GM19239 (cell line): ENCODE measurements around the gene RBM4B.
"Not testable (repeated sequence)": the region's sequence is repeated elsewhere in the genome, so short reads cannot be mapped to it uniquely, and the experiment has no call there.

Source experiments
- DNase-seq: peaks from one replicate; pipeline ENCODE4 v3.0.0; 2011; ENCODE audit warnings: low spot score; ENCODE audit not compliant: insufficient read length
- FAIRE-seq: peaks from 2 replicates; lab custom pipeline; 2011; peaks lifted over from hg19 to GRCh38; lab: Jason Lieb, UNC

Gene RBM4B

DNA sequence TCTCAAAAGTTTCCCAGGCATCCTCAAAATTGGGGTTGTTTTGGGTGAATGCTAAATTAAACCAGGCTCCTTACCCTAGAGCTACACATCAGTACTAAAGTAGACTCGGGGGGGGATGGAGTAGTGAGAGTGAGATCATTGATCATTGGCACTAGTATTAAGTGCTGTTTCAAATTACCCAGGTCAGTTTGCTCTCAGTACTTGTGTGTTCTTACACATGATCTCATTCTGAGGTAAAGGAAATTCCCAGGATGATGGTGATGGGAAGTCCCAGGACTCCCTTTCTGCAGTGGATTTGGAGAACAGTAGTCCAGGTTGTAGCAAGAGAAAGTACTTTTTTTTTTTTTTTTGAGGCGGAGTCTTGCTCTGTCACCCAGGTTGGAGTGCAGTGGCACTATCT is 26.7 kb downstream of the RBM4B start:
- DNase-seq = no peak
- FAIRE-seq = no peak

DNA sequence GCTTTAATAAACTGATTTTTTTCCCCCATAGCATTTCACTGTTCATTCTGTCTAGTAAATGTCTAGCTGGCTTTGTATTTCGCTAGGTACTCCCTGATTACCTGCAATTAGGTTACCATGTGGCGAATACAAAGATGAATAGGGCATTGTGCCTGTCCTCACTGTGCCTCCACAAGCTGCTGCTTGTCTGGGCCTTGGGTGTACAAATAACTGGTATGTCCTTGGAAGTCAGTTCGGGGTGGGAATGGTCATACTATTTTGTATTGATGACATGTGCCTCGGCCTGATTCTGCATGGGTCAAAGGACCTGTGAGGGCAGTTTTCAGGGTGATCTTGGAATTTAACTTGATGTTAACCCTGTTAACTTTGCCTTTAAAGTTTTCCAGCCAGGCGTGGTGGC is 27.8 kb downstream of the RBM4B start:
- no peak for DNase-seq
- FAIRE-seq = no peak

DNA sequence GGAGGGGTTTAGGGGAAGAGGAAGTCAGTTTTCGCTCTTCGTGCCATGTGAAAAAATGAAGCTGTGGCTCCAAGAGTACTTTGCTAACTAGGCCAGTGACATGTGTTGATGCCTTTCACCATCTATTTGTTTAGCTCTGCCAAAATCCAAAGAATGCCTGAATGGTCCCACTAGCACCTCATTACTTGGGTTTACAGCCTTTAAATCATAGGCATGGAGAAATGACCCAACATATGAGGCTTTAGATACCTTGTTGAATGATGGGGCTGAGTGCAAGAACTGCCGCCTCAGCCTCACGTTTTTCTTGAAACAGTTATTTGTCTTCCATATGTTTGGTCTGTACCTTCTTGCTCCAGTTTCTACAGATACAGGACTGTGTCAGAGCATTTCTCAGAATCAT is 30.9 kb downstream of the RBM4B start:
- DNase-seq = no peak
- FAIRE-seq = no peak

DNA sequence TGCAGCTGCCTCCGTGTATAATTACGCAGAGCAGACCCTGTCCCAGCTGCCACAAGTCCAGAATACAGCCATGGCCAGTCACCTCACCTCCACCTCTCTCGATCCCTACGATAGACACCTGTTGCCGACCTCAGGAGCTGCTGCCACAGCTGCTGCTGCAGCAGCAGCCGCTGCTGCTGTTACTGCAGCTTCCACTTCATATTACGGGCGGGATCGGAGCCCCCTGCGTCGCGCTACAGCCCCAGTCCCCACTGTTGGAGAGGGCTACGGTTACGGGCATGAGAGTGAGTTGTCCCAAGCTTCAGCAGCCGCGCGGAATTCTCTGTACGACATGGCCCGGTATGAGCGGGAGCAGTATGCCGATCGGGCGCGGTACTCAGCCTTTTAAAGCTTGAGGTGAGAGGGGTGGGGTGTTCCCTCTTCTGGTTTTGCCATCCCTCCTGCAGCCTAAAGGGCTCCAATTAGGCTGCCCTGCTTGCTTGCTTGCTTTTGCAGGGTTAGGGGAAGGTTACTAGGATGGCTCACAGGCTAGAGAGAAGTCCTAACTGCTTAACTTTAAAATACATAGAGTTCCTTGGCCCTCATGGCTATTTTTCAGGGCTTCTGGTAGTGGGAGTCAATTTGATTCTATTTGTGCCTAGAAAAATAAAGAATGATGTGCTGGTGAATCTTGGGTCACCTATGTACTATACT is 33.8 kb downstream of the RBM4B start:
- DNase-seq = no peak
- no peak for FAIRE-seq

DNA sequence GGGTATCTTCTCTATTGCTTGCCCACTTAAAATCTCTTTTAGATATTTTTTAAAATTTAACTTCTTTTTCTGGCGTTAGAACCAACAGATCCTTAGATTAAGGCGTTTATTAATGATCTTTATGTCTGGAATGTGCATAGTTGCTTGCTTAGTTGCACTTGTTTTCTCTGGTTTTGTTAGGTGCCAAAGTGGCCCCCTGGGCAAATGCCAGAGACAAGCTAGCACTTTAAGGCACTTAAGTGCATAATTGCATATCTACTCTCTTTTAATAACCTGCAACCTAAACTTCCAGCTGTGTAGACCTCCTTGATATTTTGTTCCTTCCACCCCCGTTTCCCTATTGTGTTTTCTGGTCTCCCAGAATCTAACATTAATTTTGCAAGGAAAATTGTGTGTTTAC is 35.9 kb downstream of the RBM4B start:
- no peak for FAIRE-seq

DNA sequence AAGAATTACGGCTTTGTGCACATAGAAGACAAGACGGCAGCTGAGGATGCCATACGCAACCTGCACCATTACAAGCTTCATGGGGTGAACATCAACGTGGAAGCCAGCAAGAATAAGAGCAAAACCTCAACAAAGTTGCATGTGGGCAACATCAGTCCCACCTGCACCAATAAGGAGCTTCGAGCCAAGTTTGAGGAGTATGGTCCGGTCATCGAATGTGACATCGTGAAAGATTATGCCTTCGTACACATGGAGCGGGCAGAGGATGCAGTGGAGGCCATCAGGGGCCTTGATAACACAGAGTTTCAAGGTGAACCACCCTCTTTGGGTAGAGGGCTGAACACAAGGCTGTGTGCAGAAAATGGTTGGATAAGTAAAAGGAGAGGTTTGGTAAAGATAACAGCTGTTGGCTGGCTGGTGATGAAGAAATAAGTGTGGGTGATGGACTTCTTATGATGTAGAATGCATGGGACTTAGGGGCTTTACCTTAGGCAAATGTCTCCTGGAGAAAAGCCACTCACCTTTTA is 37.8 kb downstream of the RBM4B start:
- FAIRE-seq = not testable (repeated sequence)

More for the DNA sequence above, 35.9 kb downstream of the RBM4B start:
- no peak for DNase-seq

DNA sequence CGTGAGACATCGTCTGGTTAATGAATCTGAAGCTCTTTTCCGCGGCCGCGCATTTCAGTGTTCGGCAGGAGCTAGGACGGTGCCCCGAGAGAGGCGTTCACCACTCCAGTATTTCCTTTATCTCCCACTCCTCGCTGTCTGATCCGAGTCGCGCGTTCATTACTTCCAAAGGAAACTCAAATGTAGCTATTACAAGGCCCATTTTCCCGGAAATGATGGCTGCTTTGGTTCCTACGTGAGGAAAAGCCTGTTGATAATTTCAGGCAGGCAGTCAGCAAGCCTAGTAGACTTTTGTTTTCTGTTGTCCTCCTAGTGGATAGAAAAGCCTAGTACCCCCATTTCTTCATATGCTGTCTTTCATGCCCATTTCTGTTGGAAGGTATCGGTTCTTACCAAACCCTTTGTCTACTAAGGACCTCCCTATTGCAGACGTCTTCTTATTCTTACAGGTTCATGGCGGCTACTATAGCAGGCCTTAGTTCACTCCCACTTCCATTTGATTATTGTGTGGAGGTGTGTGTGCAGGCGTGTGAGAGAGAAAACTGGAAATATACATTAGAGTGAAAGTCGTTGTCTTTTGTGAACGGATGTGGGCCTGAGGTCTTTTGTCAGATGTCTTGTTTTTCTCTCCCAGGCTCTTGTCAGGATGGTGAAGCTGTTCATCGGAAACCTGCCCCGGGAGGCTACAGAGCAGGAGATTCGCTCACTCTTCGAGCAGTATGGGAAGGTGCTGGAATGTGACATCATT is 38.4 kb downstream of the RBM4B start:
- FAIRE-seq = no peak

More for the DNA sequence above, 37.8 kb downstream of the RBM4B start:
- not testable (repeated sequence) for DNase-seq

DNA sequence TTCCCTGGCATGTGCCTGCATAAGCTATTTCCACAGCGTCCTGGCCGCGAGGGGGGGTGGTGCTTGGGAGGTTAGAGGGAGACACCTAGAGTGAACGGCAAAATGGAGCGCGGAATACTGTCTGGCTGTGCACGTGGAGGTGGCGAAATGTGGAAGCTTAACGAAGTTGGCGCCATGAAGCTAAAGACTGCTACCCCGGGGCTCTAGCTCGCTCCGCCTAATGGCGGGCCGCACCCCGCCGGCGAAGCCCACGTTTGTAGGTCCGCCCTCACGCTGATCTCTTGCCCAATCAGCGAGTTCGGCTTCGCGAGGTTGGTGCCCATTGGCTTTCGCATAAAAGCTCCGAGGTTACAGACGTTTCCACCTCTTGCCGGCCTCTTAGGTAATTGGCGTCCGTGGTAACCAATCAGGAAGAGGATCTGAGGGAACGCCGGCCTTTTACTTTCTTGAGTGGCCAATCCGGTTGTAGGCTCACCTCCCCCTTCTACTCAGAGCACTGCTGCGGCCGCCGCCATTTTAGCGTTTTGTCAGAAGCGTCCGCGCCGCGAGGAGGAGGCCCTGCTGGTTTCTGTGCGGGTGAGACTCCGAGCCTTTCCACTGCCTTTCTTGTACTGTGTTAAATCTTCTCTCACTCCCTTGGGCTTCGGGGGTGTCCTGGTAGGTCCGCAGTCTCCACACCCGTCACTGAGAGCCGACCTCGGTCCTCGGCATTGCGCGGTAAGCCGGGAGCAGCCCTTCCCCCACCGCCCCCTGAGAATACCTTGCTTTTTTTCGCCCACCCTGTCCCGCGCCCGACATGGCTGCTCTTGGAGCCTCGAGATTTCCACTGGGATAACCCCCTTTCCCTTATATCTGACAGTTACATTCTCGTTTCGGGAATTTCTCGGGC is 39.3 kb downstream of the RBM4B start, which contains the start of gene RBM4:
Gene RBM4 (plus strand): TSS at position 527 of the 889 bp plus-strand sequence. CDS start 1,009 bp downstream, outside the sequence.
- FAIRE-seq (peak; percentile 93), DNase-seq (peak; percentile 91)

More for the DNA sequence above, 38.4 kb downstream of the RBM4B start:
- no peak for DNase-seq

DNA sequence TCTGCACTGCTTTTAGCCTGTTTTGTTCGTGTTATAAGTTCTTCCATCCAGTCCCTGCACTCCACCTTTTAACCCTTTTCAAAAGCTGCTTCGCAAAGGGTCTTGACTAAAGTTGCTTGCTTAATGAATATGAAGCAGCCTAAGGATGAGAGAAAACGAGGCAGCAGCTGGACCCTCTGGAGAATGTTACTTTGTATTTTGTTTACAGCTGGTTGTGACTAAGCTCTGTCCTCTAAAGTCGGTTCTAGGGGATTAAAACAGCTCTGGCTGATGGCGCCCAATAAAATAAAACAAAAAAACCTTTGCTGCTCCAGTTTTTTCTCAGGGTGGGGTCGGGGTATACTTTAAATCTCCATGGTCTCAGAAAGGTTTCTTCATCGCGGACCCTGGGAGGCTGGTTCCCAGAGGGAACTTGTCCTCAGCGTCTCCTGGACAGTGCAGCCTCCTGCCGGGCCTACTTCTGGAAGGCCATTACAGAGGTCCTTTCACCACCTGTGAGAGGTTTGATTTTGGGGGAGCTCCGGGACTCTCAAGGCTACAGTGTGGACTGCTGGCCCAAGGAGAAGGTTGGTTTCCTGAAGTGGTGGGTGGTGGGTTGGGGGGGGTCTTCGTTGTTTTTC is 40.0 kb downstream of the RBM4B start:
- FAIRE-seq = no peak
- no peak for DNase-seq

DNA sequence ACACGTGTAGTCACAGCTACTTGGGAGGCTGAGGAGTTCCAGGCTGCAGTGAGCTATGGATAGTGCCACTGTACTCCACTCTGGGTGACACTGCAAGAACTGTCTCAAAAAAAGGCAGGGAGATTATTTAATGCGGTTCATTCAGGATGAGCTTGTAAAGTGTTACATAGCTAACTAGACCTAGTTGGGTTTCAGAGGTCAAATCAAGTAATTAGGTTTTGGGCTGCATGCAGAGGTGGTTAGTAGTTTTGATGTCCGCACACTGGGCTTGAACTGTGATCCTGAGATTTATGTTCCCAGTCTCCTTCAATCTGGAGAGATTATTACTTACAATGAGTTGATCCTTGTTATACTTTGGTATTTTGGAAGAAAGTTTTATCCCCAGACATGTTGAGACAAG is 41.3 kb downstream of the RBM4B start:
- FAIRE-seq = no peak

DNA sequence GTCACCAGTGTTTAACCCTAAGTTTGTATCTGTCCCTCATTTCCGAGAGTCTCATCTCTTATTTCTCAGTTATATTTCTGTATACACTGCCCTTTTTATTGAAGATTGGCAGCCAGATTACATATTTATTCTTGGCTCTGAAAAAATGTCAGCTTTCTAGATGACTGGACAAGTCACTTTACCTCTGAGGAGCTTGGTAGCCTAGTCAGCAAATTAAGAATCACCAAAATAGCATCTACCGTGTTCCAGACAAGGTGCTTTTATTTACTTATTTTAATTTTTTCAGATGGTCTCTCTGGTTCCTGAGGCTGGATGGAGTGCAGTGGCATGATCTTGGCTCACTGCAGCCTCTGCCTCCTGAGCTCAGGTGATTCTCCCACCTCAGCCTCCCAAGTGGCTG is 44.7 kb downstream of the RBM4B start:
- DNase-seq (no peak), FAIRE-seq (no peak)

More for the DNA sequence above, 41.3 kb downstream of the RBM4B start:
- no peak for DNase-seq

DNA sequence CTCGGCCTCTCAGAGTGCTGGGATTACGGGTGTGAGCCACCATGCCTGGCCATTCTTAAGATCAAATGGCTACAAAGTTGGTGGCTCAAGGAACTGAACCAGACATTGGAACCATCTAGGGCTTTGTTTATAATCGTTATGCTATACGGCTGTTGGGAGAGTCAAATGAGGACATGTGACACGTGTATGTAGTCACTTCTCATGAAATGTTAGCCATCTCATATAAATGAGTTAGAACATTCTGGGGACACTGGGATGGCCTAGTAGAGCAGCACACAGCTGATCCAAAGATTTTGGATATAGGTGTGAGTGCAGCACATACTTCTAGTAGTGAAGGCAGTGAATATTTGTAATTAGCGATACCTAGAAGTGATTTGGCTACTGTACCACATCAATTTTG is 45.8 kb downstream of the RBM4B start:
- DNase-seq = no peak
- FAIRE-seq = no peak

DNA sequence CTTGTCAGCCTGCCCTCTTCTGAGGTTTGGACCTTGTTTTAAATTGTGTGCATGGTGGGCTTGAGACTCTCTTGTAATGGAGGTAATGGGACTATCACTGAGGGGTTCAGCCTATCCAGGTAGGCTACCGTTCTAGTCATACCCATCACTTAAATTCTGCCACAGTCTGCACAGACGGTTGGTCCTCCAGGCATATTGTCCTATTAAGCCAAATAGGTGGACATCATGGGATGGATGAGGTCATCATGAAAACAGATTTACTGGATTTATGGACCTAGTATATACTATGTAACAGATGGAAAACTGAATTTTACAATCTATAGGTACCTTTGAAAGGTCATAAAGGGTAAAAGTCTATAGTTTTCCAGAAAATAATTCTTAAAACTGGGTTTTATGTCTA is 48.3 kb downstream of the RBM4B start:
- FAIRE-seq (no peak), DNase-seq (no peak)

DNA sequence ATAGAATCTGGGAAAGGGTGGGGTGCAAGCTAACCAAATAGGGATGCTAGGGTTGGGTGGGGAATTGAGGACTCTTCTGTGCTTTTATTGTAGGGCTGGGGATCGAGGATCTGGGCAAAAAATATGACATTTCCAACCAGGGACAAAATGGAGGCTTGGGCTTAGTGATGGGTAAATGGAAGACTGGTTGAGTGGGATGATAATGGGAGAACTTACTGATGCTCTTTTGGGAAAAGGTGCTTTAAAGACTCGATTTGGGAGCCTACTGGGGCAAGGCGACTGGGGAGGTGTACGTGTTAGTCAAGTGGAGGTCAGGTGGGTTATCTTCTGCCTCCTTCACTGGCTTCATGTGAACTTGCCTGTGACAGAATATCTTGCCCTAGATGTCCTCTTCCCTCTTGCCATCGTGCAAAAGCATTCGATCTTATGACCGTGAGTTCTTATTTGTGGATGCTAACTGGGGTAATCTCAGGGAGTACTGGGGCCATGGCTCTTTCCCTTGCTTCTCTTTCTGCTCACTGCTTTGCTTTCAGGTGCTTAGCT is 49.6 kb downstream of the RBM4B start:
- DNase-seq = no peak
- no peak for FAIRE-seq

DNA sequence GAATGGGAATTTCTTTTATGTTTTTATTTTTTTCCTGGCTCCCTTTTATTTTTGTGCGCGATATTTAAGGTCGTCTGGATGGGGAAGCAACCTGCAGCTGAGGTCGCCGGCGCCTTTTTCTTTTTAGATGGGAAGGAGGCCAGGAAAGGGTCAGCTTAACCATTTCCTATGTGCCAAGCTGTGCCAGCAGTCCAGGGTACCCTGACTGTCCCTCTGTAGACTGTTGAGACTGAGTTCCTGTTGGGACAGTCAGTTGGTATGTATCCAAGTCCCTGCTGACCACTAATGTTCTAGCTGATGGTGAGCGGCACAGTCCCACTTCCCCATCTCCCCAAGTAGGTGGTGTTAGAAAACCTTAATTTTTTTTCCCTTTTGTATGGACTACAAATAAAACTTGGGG is 50.8 kb downstream of the RBM4B start:
- DNase-seq (no peak), FAIRE-seq (no peak)

DNA sequence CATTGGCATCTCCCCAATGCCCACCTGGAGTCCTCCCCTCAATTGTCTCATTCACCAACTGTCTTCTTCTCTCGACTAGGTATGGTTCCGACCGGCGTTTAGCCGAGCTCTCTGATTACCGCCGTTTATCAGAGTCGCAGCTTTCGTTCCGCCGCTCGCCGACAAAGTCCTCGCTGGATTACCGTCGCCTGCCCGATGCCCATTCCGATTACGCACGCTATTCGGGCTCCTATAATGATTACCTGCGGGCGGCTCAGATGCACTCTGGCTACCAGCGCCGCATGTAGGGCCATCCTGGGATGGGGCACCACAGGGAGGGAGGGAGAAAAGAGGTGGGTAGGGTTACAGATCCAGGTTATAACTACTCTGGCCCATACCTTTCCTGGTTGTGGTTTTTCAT is 51.3 kb downstream of the RBM4B start:
- DNase-seq (no peak), FAIRE-seq (no peak)

DNA sequence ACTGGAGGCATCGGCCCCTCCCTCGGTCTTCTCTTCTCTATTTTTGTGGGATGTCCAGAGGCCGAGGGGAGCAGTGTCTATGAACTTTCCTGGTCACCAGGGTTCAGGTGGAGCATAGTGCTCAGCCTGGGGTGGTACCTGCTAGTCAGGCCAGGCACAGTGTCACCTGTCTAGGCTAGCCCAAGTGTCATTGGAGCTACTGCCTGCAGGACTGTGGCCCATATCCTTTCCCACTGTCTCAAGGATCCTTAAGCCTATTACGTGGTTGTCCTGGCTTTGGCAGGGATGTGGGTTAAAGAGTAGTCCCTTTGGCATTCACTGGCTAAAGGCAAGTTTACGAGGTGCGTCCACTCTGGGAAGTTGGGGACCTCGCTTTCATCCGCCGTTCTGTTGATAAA is 51.9 kb downstream of the RBM4B start:
- FAIRE-seq (no peak), DNase-seq (no peak)

DNA sequence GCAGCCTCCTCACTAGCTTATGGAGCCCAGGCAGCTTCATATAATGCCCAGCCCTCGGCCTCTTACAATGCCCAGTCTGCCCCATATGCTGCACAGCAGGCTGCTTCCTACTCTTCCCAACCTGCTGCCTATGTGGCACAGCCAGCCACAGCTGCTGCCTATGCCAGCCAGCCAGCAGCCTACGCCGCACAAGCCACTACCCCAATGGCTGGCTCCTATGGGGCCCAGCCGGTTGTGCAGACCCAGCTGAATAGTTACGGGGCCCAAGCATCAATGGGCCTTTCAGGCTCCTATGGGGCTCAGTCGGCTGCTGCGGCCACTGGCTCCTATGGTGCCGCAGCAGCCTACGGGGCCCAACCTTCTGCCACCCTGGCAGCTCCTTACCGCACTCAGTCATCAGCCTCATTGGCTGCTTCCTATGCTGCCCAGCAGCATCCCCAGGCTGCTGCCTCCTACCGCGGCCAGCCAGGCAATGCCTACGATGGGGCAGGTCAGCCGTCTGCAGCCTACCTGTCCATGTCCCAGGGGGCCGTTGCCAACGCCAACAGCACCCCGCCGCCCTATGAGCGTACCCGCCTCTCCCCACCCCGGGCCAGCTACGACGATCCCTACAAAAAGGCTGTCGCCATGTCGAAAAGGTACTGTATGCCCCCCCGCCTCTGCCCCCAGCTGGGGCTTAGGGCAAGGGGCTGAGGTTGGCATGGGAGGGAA is 52.5 kb downstream of the RBM4B start:
- FAIRE-seq (no peak), DNase-seq (no peak)

DNA sequence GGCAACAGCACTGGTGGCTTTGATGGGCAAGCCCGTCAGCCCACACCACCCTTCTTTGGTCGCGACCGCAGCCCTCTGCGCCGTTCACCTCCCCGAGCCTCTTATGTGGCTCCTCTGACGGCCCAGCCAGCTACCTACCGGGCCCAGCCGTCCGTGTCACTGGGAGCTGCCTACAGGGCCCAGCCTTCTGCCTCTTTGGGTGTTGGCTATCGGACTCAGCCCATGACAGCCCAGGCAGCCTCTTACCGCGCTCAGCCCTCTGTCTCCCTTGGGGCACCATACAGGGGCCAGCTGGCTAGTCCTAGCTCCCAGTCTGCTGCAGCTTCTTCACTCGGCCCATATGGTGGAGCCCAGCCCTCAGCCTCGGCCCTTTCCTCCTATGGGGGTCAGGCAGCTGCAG is 53.2 kb downstream of the RBM4B start:
- no peak for DNase-seq
- FAIRE-seq = no peak
